ENCODE results near the gene SPATA13.

The SPATA13 gene

GRCh38 chr13:24269821-24270220 lies 109.3 kb downstream of the SPATA13 start:
- Histone ChIP-seq H3K79me2 (ENCODE audit: insufficient read depth, low read length) (no peaks in the 10 kb centered on the region), H3K4me3 (ENCODE audit: insufficient read depth, low read length, poor library complexity, severe bottlenecking) (no peak overlapping the region), H3K27me3 (ENCODE audit: low read length) (no peaks in the 10 kb centered on the region), H3K9me2 (replicated peaks; ENCODE audit: insufficient read depth, low read length) (no peaks in the 10 kb centered on the region), H3K9me3 (ENCODE audit: insufficient read depth, low read length) (no peaks in the 10 kb centered on the region), H3K9ac (ENCODE audit: low read length) (no peak overlapping the region), H3K36me3 (ENCODE audit: low read length) (no peaks in the 10 kb centered on the region), H4K20me1 (ENCODE audit: low read depth, low read length) (no peaks in the 10 kb centered on the region), H3F3A (ENCODE audit: insufficient read depth) (no peaks in the 10 kb centered on the region), H2AFZ (ENCODE audit: low read depth, low read length, severe bottlenecking) (no peak overlapping the region), H3K27ac (ENCODE audit: low read depth, low read length) (no peak overlapping the region), H3K4me2 (ENCODE audit: low read depth, low read length, poor library complexity, severe bottlenecking) (no peak overlapping the region)
- TF ChIP-seq EZH2phosphoT487 (conservative IDR thresholded peaks at IDR 0.05; ENCODE audit: low read length): no peak
- TF ChIP-seq CTCF (IDR thresholded peaks at IDR 0.05; ENCODE audit: insufficient read depth, low read length, poor library complexity, severe bottlenecking): no peak

DNA sequence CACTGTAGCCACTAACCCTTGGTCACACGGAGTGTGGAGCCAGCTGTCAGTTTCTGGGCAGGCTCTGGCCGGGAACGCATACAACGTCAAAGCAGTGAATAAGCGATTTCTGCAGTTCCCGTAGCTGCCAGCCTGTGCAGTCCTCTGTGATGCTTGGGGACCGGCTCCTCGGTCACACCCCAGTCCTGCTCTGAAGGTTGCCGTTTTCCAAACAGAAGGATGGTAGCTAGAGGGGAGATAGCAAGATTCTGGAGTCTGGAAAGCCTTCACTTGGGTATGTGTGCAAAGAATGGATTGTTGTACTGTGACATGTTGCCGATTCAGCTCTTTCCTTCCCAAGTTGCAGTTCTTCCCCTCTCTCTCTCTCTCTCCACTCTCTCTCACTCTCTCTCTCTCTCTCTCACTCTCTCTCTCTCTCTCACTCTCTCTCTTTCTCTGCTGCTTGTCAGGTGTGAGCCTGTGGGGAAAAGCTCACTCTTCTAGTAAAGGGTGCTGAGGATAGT lies 110.2 kb downstream of the SPATA13 start:
- Histone ChIP-seq H2AFZ (ENCODE audit: low read depth, low read length, severe bottlenecking) (no peak overlapping the region), H3K4me3 (ENCODE audit: insufficient read depth, low read length, poor library complexity, severe bottlenecking) (no peak overlapping the region)

DNA sequence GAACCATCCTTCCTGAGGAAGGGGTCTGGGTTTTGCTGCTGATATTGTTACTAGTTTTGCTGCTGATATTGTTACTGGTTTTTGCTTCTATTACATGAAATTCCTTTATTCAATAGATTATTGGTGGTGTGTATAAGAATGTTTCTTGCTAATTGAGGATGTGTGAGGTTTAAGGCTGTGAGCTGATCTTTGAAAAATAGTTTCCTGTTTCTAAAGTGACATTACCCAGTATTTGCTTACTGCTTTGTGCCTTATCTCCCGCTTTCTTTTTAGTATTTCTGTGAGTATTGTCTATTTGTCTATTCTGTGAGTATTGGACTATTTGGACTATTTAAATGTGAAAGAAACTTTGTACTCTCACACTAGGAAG lies 110.7 kb downstream of the SPATA13 start:
- Histone ChIP-seq H4K20me1 (ENCODE audit: low read depth, low read length) (no peaks in the 10 kb centered on the region), H3K79me2 (ENCODE audit: insufficient read depth, low read length) (no peaks in the 10 kb centered on the region), H3F3A (ENCODE audit: insufficient read depth) (no peaks in the 10 kb centered on the region), H3K27ac (ENCODE audit: low read depth, low read length) (no peak overlapping the region), H3K4me3 (ENCODE audit: insufficient read depth, low read length, poor library complexity, severe bottlenecking) (no peak overlapping the region), H2AFZ (ENCODE audit: low read depth, low read length, severe bottlenecking) (no peak overlapping the region), H3K9me3 (ENCODE audit: insufficient read depth, low read length) (no peaks in the 10 kb centered on the region), H3K27me3 (ENCODE audit: low read length) (no peaks in the 10 kb centered on the region), H3K9ac (ENCODE audit: low read length) (no peak overlapping the region), H3K9me2 (replicated peaks; ENCODE audit: insufficient read depth, low read length) (no peaks in the 10 kb centered on the region), H3K4me2 (ENCODE audit: low read depth, low read length, poor library complexity, severe bottlenecking) (no peak overlapping the region), H3K36me3 (ENCODE audit: low read length) (no peaks in the 10 kb centered on the region)
- TF ChIP-seq CTCF (IDR thresholded peaks at IDR 0.05; ENCODE audit: insufficient read depth, low read length, poor library complexity, severe bottlenecking): no peak
- no peak for TF ChIP-seq EZH2phosphoT487 (conservative IDR thresholded peaks at IDR 0.05; ENCODE audit: low read length)

More for the DNA sequence above, 110.2 kb downstream of the SPATA13 start:
- no peak overlapping the region for H3K27ac ChIP-seq (ENCODE audit: low read depth, low read length)
- no peak overlapping the region for H3K9ac ChIP-seq (ENCODE audit: low read length)
- no peaks in the 10 kb centered on the region for H3K27me3 ChIP-seq (ENCODE audit: low read length)
- H3K9me2 ChIP-seq (replicated peaks; ENCODE audit: insufficient read depth, low read length): no peaks in the 10 kb centered on the region
- H3K9me3 ChIP-seq (ENCODE audit: insufficient read depth, low read length): no peaks in the 10 kb centered on the region
- no peaks in the 10 kb centered on the region for H4K20me1 ChIP-seq (ENCODE audit: low read depth, low read length)
- TF ChIP-seq EZH2phosphoT487 (conservative IDR thresholded peaks at IDR 0.05; ENCODE audit: low read length) (no peak), CTCF (IDR thresholded peaks at IDR 0.05; ENCODE audit: insufficient read depth, low read length, poor library complexity, severe bottlenecking) (no peak)
- no peak overlapping the region for H3K4me2 ChIP-seq (ENCODE audit: low read depth, low read length, poor library complexity, severe bottlenecking)
- no peaks in the 10 kb centered on the region for H3K36me3 ChIP-seq (ENCODE audit: low read length)
- no peaks in the 10 kb centered on the region for H3K79me2 ChIP-seq (ENCODE audit: insufficient read depth, low read length)
- no peaks in the 10 kb centered on the region for H3F3A ChIP-seq (ENCODE audit: insufficient read depth)
